Liver (tissue), 3 donors: ENCODE measurements around the gene MEIOB.

Source experiments
- EGR1 ChIP-seq, 2 donors: IDR thresholded peaks; 2 replicates each; pipeline ENCODE4 v1.6.1; 2016 to 2018; ENCODE audit warnings: antibody characterized with exemption in 2 of 2, low read depth in 2 of 2
- FOXA1 ChIP-seq: IDR thresholded peaks from 2 replicates; pipeline ENCODE4 v1.6.1; 2016; ENCODE audit warnings: antibody characterized with exemption
- FOXA2 ChIP-seq: IDR thresholded peaks from 2 replicates; pipeline ENCODE4 v1.6.1; 2016; ENCODE audit warnings: antibody characterized with exemption
- GABPA ChIP-seq, 2 donors: IDR thresholded peaks in 1 of 2; conservative IDR thresholded peaks in 1 of 2; 2 replicates each; pipeline ENCODE4 v1.6.1; 2016; ENCODE audit warnings: antibody characterized with exemption in 2 of 2, mild to moderate bottlenecking in 1 of 2, moderate library complexity in 1 of 2
- HNF4A ChIP-seq, 2 donors: conservative IDR thresholded peaks; 2 replicates each; pipeline ENCODE4 v1.6.1; 2016; ENCODE audit warnings: antibody characterized with exemption in 2 of 2, mild to moderate bottlenecking in 2 of 2
- HNF4G ChIP-seq: IDR thresholded peaks from 2 replicates; pipeline ENCODE4 v1.6.1; 2016; ENCODE audit warnings: antibody characterized with exemption
- JUND ChIP-seq, 2 donors: IDR thresholded peaks; 2 replicates each; pipeline ENCODE4 v1.6.1; 2016; ENCODE audit warnings: antibody characterized with exemption in 2 of 2
- SP1 ChIP-seq: IDR thresholded peaks from 2 replicates; pipeline ENCODE4 v1.6.1; 2018; ENCODE audit warnings: antibody characterized with exemption, mild to moderate bottlenecking
- YY1 ChIP-seq: IDR thresholded peaks from 2 replicates; pipeline ENCODE4 v1.6.1; 2016; ENCODE audit warnings: antibody characterized with exemption, mild to moderate bottlenecking
- TF ChIP-seq, protein P1 (sequence below): fragments of 150-350 bp; IDR thresholded peaks from 2 replicates; pipeline ENCODE4 v1.5.1; 2017; ENCODE audit warnings: improper control_type of control experiment, low read depth, low read length; ENCODE audit not compliant: missing input control
- TF ChIP-seq, protein P2 (sequence below): IDR thresholded peaks from 2 replicates; pipeline ENCODE4 v1.6.1; 2016; ENCODE audit warnings: antibody characterized with exemption, mild to moderate bottlenecking
- TF ChIP-seq, protein P3 (sequence below): IDR thresholded peaks from 2 replicates; pipeline ENCODE4 v1.6.1; 2016; ENCODE audit warnings: antibody characterized with exemption
- TF ChIP-seq, protein P4 (sequence below): IDR thresholded peaks from 2 replicates; pipeline ENCODE4 v1.6.1; 2016; ENCODE audit warnings: antibody characterized with exemption
- TF ChIP-seq, protein P5 (sequence below): IDR thresholded peaks from 2 replicates; pipeline ENCODE4 v1.6.1; 2016; ENCODE audit warnings: antibody characterized with exemption
- donor health status: healthy.
- donor health status: healthy.

DNA sequence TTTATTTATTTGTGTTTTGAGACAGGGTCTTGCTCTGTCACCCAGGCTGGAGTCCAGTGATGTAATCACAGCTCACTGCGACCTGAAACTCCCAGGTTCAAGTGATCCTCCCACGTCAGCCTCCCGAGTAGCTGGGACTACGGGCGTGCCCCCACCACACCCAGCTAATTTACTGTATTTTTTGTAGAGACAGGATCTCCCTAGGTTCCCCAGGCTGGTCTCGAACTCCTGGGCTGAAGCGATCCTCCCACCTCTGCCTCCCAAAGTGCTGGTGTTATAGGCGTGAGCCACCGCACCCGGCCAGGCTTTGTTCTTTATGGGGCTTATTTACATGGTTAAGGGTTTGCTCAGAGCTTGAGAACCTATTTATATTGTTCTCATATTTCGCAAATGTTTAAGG lies 5.8 kb upstream of the MEIOB start:
- TF ChIP-seq, protein P1, sequence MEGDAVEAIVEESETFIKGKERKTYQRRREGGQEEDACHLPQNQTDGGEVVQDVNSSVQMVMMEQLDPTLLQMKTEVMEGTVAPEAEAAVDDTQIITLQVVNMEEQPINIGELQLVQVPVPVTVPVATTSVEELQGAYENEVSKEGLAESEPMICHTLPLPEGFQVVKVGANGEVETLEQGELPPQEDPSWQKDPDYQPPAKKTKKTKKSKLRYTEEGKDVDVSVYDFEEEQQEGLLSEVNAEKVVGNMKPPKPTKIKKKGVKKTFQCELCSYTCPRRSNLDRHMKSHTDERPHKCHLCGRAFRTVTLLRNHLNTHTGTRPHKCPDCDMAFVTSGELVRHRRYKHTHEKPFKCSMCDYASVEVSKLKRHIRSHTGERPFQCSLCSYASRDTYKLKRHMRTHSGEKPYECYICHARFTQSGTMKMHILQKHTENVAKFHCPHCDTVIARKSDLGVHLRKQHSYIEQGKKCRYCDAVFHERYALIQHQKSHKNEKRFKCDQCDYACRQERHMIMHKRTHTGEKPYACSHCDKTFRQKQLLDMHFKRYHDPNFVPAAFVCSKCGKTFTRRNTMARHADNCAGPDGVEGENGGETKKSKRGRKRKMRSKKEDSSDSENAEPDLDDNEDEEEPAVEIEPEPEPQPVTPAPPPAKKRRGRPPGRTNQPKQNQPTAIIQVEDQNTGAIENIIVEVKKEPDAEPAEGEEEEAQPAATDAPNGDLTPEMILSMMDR, result no peak
- no peak for TF ChIP-seq GABPA (IDR thresholded peaks at IDR 0.05 in 1 of 2, conservative IDR thresholded peaks at IDR 0.05 in 1 of 2)
- no peak for TF ChIP-seq FOXA1
- TF ChIP-seq, protein P2, sequence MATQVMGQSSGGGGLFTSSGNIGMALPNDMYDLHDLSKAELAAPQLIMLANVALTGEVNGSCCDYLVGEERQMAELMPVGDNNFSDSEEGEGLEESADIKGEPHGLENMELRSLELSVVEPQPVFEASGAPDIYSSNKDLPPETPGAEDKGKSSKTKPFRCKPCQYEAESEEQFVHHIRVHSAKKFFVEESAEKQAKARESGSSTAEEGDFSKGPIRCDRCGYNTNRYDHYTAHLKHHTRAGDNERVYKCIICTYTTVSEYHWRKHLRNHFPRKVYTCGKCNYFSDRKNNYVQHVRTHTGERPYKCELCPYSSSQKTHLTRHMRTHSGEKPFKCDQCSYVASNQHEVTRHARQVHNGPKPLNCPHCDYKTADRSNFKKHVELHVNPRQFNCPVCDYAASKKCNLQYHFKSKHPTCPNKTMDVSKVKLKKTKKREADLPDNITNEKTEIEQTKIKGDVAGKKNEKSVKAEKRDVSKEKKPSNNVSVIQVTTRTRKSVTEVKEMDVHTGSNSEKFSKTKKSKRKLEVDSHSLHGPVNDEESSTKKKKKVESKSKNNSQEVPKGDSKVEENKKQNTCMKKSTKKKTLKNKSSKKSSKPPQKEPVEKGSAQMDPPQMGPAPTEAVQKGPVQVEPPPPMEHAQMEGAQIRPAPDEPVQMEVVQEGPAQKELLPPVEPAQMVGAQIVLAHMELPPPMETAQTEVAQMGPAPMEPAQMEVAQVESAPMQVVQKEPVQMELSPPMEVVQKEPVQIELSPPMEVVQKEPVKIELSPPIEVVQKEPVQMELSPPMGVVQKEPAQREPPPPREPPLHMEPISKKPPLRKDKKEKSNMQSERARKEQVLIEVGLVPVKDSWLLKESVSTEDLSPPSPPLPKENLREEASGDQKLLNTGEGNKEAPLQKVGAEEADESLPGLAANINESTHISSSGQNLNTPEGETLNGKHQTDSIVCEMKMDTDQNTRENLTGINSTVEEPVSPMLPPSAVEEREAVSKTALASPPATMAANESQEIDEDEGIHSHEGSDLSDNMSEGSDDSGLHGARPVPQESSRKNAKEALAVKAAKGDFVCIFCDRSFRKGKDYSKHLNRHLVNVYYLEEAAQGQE, result no peak
- TF ChIP-seq, protein P3, sequence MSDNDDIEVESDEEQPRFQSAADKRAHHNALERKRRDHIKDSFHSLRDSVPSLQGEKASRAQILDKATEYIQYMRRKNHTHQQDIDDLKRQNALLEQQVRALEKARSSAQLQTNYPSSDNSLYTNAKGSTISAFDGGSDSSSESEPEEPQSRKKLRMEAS, result no peak
- TF ChIP-seq EGR1 (IDR thresholded peaks at IDR 0.05; ENCODE audit: low read depth in 2 of 2), result no peak
- no peak for TF ChIP-seq JUND (IDR thresholded peaks at IDR 0.05)
- no peak for TF ChIP-seq FOXA2
- TF ChIP-seq HNF4A (conservative IDR thresholded peaks at IDR 0.05), result no peak
- no peak for TF ChIP-seq SP1
- TF ChIP-seq, protein P4, sequence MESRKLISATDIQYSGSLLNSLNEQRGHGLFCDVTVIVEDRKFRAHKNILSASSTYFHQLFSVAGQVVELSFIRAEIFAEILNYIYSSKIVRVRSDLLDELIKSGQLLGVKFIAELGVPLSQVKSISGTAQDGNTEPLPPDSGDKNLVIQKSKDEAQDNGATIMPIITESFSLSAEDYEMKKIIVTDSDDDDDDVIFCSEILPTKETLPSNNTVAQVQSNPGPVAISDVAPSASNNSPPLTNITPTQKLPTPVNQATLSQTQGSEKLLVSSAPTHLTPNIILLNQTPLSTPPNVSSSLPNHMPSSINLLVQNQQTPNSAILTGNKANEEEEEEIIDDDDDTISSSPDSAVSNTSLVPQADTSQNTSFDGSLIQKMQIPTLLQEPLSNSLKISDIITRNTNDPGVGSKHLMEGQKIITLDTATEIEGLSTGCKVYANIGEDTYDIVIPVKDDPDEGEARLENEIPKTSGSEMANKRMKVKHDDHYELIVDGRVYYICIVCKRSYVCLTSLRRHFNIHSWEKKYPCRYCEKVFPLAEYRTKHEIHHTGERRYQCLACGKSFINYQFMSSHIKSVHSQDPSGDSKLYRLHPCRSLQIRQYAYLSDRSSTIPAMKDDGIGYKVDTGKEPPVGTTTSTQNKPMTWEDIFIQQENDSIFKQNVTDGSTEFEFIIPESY, result no peak
- TF ChIP-seq YY1, result no peak
- no peak for TF ChIP-seq HNF4G
- TF ChIP-seq, protein P5, sequence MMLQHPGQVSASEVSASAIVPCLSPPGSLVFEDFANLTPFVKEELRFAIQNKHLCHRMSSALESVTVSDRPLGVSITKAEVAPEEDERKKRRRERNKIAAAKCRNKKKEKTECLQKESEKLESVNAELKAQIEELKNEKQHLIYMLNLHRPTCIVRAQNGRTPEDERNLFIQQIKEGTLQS, result no peak
